HepG2 (cell line): ENCODE data around the gene MCM3AP. TPM values are rescaled to one million over a fixed set of nuclear protein-coding genes. Genes with fewer than 3 reads are reported as not detected.
A peak's percentile ranks its signal among the peaks of the same experiment; 100 is the strongest.

Experiments
- ARID2 ChIP-seq: sonication (generic); formaldehyde crosslinking; IDR thresholded peaks from 2 replicates; pipeline ENCODE4 v1.8.1; 2022; ENCODE audit warnings: mild to moderate bottlenecking, missing genetic modification reagents, borderline replicate concordance
- ATF3 ChIP-seq: sonication (generic); formaldehyde crosslinking; IDR thresholded peaks from 2 replicates; pipeline ENCODE4 v1.4.0; 2020; ENCODE audit warnings: missing genetic modification reagents
- CEBPG ChIP-seq: IDR thresholded peaks from 2 replicates; pipeline ENCODE4 v1.6.1; 2016
- KLF12 ChIP-seq: sonication (generic); formaldehyde crosslinking; IDR thresholded peaks from 2 replicates; pipeline ENCODE4 v1.4.0; 2020; ENCODE audit warnings: missing genetic modification reagents, borderline replicate concordance
- NFE2 ChIP-seq: sonication (generic); formaldehyde crosslinking; IDR thresholded peaks from 2 replicates; pipeline ENCODE4 v1.4.0; 2020; ENCODE audit warnings: missing genetic modification reagents
- PBX2 ChIP-seq: IDR thresholded peaks from 2 replicates; pipeline ENCODE4 v1.6.1; 2016; ENCODE audit warnings: control low read depth
- SNAI1 ChIP-seq: sonication (generic); formaldehyde crosslinking; IDR thresholded peaks from 2 replicates; pipeline ENCODE4 v1.5.0; 2020; ENCODE audit warnings: mild to moderate bottlenecking, missing genetic modification reagents, borderline replicate concordance
- SP2 ChIP-seq: sonication (generic); formaldehyde crosslinking; IDR thresholded peaks from 2 replicates; pipeline ENCODE4 v1.5.1; 2020; ENCODE audit warnings: mild to moderate bottlenecking, missing genetic modification reagents
- STAG1 ChIP-seq: sonication (generic); formaldehyde crosslinking; IDR thresholded peaks from 2 replicates; pipeline ENCODE4 v1.4.0; 2020; ENCODE audit warnings: missing genetic modification reagents
- TRAFD1 ChIP-seq: sonication (generic); formaldehyde crosslinking; IDR thresholded peaks from 2 replicates; pipeline ENCODE4 v1.5.1; 2020; ENCODE audit warnings: missing genetic modification reagents, mild to moderate bottlenecking, borderline replicate concordance
- TRIM22 ChIP-seq: fragments of 450-650 bp; IDR thresholded peaks from 2 replicates; pipeline ENCODE4 v1.6.1; 2017
- ZNF275 ChIP-seq: sonication (generic); formaldehyde crosslinking; IDR thresholded peaks from 2 replicates; pipeline ENCODE4 v1.8.0; 2022; ENCODE audit warnings: missing genetic modification reagents, mild to moderate bottlenecking, inconsistent platforms, borderline replicate concordance
- ZNF317 ChIP-seq: sonication (generic); formaldehyde crosslinking; IDR thresholded peaks from 2 replicates; pipeline ENCODE4 v1.5.0; 2020; ENCODE audit warnings: mild to moderate bottlenecking, missing genetic modification reagents
- ZNF563 ChIP-seq: sonication (generic); formaldehyde crosslinking; IDR thresholded peaks from 2 replicates; pipeline ENCODE4 v1.8.0; 2022; ENCODE audit warnings: mild to moderate bottlenecking, moderate library complexity, missing genetic modification reagents
- ZNF772 ChIP-seq: sonication (generic); formaldehyde crosslinking; IDR thresholded peaks from 2 replicates; pipeline ENCODE4 v1.5.0; 2020; ENCODE audit warnings: mild to moderate bottlenecking, missing genetic modification reagents
- ZNF788 ChIP-seq: sonication (generic); formaldehyde crosslinking; IDR thresholded peaks from 2 replicates; pipeline ENCODE4 v1.5.0; 2020; ENCODE audit warnings: mild to moderate bottlenecking, missing genetic modification reagents, borderline replicate concordance
- ZNF792 ChIP-seq: IDR thresholded peaks from 2 replicates; pipeline ENCODE4 v1.6.1; 2016
- polyA plus RNA-seq, 8 experiments: library from polyadenylated mRNA; depleted of rRNA in 3 of 8; stranded (reverse) in 7 of 8; unstranded in 1 of 8; fragments of >200 nt; fragmentation: Illumina TruSeq in 4 of 8; extraction: Trizol in 4 of 8; gene quantifications; 2 replicates each; pipeline versions ENCODE4 v1.2.1 to v1.2.3, GENCODE V29; 2011 to 2016; ENCODE audit warnings: low read depth in 4 of 8, missing spikeins in 1 of 8, mixed read lengths in 1 of 8; ENCODE audit not compliant: insufficient read depth in 1 of 8
- total RNA-seq, 5 experiments: library from RNA; depleted of rRNA; stranded (reverse); fragments of >200 nt; fragmentation: Illumina TruSeq; extraction: Trizol; gene quantifications; 2 replicates each; pipeline ENCODE4 v1.2.3, GENCODE V29; 2016; ENCODE audit warnings: low read depth in 1 of 5

The MCM3AP gene
- total and polyA plus RNA-seq, 2 of the 13 experiments (the other 11 are each of a cell fraction or from before 2014, with no cell fraction given): 27.0 to 54.7 TPM

GRCh38 chr21:46188226-46189212, 96.9 kb downstream of the MCM3AP start (continued):
- no peak for TF ChIP-seq ZNF317 (CRISPR knock-in tag)
- TF ChIP-seq ATF3: peak; percentile 90
- TF ChIP-seq STAG1 (CRISPR knock-in tag): peak; percentile 13; the same call in 1 of the 2 replicates
- no peak for TF ChIP-seq TRAFD1 (CRISPR knock-in tag)
- TF ChIP-seq TRIM22: no peak
- no peak for TF ChIP-seq ARID2 (CRISPR knock-in tag)
- TF ChIP-seq ZNF772 (CRISPR knock-in tag): no peak
- TF ChIP-seq ZNF788: no peak
- no peak for TF ChIP-seq SNAI1 (CRISPR knock-in tag)
- peak; percentile 70; the same call in 1 of the 2 replicates for TF ChIP-seq ZNF792
- TF ChIP-seq ZNF275 (CRISPR knock-in tag): no peak
- TF ChIP-seq NFE2 (CRISPR knock-in tag): no peak
- TF ChIP-seq PBX2: no peak
- TF ChIP-seq KLF12 (CRISPR knock-in tag): no peak
- TF ChIP-seq SP2 (CRISPR knock-in tag): no peak
- TF ChIP-seq CEBPG: no peak
- TF ChIP-seq ZNF563 (CRISPR knock-in tag): no peak
